ENCODE results near the gene CACHD1. TPM values are rescaled to one million over a fixed set of nuclear protein-coding genes. Genes with fewer than 3 reads are reported as not detected.
A peak's percentile ranks its signal among the peaks of the same experiment; 100 is the strongest.

Gene CACHD1
- polyA plus RNA-seq, 3 donors from 2014 or later: not detected

- no peak for DNase-seq
- H3K4me1 Mint-ChIP-seq: no peaks in the 10 kb centered on the region
- peaks cover 0 to 8% (median 1%) of the 10 kb centered on the region in 3 donors for H3K27me3 Mint-ChIP-seq (ENCODE audit: low read depth in 3 of 3)
- no peaks in the 10 kb centered on the region for H3K36me3 Mint-ChIP-seq
- no peaks in the 10 kb centered on the region for H3K9me3 Mint-ChIP-seq
- H3K4me3 Mint-ChIP-seq: no peak overlapping the region
- no peak overlapping the region for H3K27ac Mint-ChIP-seq
These were observed 11.0 kb upstream of the CACHD1 start for GRCh38 chr1:64458915-64459314.

GRCh38 chr1:64459743-64460142 lies 10.2 kb upstream of the CACHD1 start:
- no peaks in the 10 kb centered on the region for H3K4me1 Mint-ChIP-seq
- H3K36me3 Mint-ChIP-seq: no peaks in the 10 kb centered on the region
- H3K4me3 Mint-ChIP-seq: no peak overlapping the region
- DNase-seq: no peak
- H3K27me3 Mint-ChIP-seq (ENCODE audit: low read depth in 3 of 3): peaks cover 0 to 8% (median 1%) of the 10 kb centered on the region in 3 donors
- no peak overlapping the region for H3K27ac Mint-ChIP-seq
- no peaks in the 10 kb centered on the region for H3K9me3 Mint-ChIP-seq

- Mint-ChIP-seq H3K36me3 (no peaks in the 10 kb centered on the region), H3K4me1 (peaks cover 9% of the 10 kb centered on the region in 2 donors), H3K27me3 (ENCODE audit: low read depth in 3 of 3) (peaks cover 6 to 16% (median 9%) of the 10 kb centered on the region in 3 donors), H3K27ac (no peak overlapping the region), H3K9me3 (peaks cover 0 to 2% (median 0%) of the 10 kb centered on the region in 6 donors), H3K4me3 (no peak overlapping the region)
- DNase-seq: no peak
These were observed 3.9 kb upstream of the CACHD1 start for GRCh38 chr1:64466033-64466432.

- Mint-ChIP-seq H3K36me3 (no peaks in the 10 kb centered on the region), H3K4me3 (peak overlapping the region in 3 of 5 donors; percentile 8 to 34 (median 8)), H3K27me3 (ENCODE audit: low read depth in 3 of 3) (peaks cover 8 to 28% (median 20%) of the 10 kb centered on the region in 3 donors), H3K9me3 (peaks cover 0 to 5% (median 0%) of the 10 kb centered on the region in 6 donors), H3K4me1 (peaks cover 11 to 23% of the 10 kb centered on the region in 2 donors), H3K27ac (no peak overlapping the region)
- DNase-seq: no peak
These were observed 583 bp upstream of the CACHD1 start for GRCh38 chr1:64469116-64469976.

- H3K9me3 Mint-ChIP-seq: peaks cover 0 to 7% (median 0%) of the 10 kb centered on the region in 6 donors
- H3K4me1 Mint-ChIP-seq: peaks cover 11 to 23% of the 10 kb centered on the region in 2 donors
- DNase-seq: no peak
- no peak overlapping the region for H3K27ac Mint-ChIP-seq
- peaks cover 8 to 28% (median 20%) of the 10 kb centered on the region in 3 donors for H3K27me3 Mint-ChIP-seq (ENCODE audit: low read depth in 3 of 3)
- no peaks in the 10 kb centered on the region for H3K36me3 Mint-ChIP-seq
- H3K4me3 Mint-ChIP-seq: peak overlapping the region; percentile 49 to 73 (median 65)
These were observed 812 bp downstream of the CACHD1 start for GRCh38 chr1:64470665-64471217.

GRCh38 chr1:64471218-64472039 lies 1.5 kb downstream of the CACHD1 start:
- Mint-ChIP-seq H3K9me3 (peaks cover 0 to 7% (median 0%) of the 10 kb centered on the region in 6 donors), H3K36me3 (no peaks in the 10 kb centered on the region), H3K27me3 (ENCODE audit: low read depth in 3 of 3) (peaks cover 8 to 28% (median 20%) of the 10 kb centered on the region in 3 donors), H3K4me3 (peak overlapping the region; percentile 18 to 73 (median 65)), H3K27ac (no peak overlapping the region), H3K4me1 (peaks cover 11 to 23% of the 10 kb centered on the region in 2 donors)
- no peak for DNase-seq

- no peaks in the 10 kb centered on the region for H3K36me3 Mint-ChIP-seq
- H3K27ac Mint-ChIP-seq: no peak overlapping the region
- peaks cover 11 to 23% of the 10 kb centered on the region in 2 donors for H3K4me1 Mint-ChIP-seq
- DNase-seq: no peak
- peaks cover 8 to 28% (median 18%) of the 10 kb centered on the region in 3 donors for H3K27me3 Mint-ChIP-seq (ENCODE audit: low read depth in 3 of 3)
- H3K9me3 Mint-ChIP-seq: peaks cover 0 to 7% (median 0%) of the 10 kb centered on the region in 6 donors
- peak overlapping the region in 1 of 5 donors; percentile 64 for H3K4me3 Mint-ChIP-seq
These were observed 2.1 kb downstream of the CACHD1 start for GRCh38 chr1:64472040-64472376.

- Mint-ChIP-seq H3K4me3 (no peak overlapping the region), H3K36me3 (no peaks in the 10 kb centered on the region), H3K9me3 (peaks cover 0 to 6% (median 0%) of the 10 kb centered on the region in 6 donors), H3K27ac (no peak overlapping the region), H3K4me1 (peaks cover 11 to 23% of the 10 kb centered on the region in 2 donors), H3K27me3 (ENCODE audit: low read depth in 3 of 3) (peaks cover 8 to 28% (median 17%) of the 10 kb centered on the region in 3 donors)
- DNase-seq: no peak
These were observed 2.9 kb downstream of the CACHD1 start for GRCh38 chr1:64472805-64473204.

- peaks cover 0 to 6% (median 0%) of the 10 kb centered on the region in 6 donors for H3K9me3 Mint-ChIP-seq
- no peak overlapping the region for H3K4me3 Mint-ChIP-seq
- H3K27ac Mint-ChIP-seq: no peak overlapping the region
- H3K36me3 Mint-ChIP-seq: no peaks in the 10 kb centered on the region
- H3K27me3 Mint-ChIP-seq (ENCODE audit: low read depth in 3 of 3): peaks cover 8 to 31% (median 12%) of the 10 kb centered on the region in 3 donors
- DNase-seq: no peak
- H3K4me1 Mint-ChIP-seq: peaks cover 11 to 23% of the 10 kb centered on the region in 2 donors
These were observed 3.4 kb downstream of the CACHD1 start for GRCh38 chr1:64473367-64473766.

GRCh38 chr1:64474133-64474532 lies 4.2 kb downstream of the CACHD1 start:
- peaks cover 9 to 23% of the 10 kb centered on the region in 2 donors for H3K4me1 Mint-ChIP-seq
- DNase-seq: no peak
- peaks cover 6 to 24% (median 10%) of the 10 kb centered on the region in 3 donors for H3K27me3 Mint-ChIP-seq (ENCODE audit: low read depth in 3 of 3)
- no peaks in the 10 kb centered on the region for H3K36me3 Mint-ChIP-seq
- H3K4me3 Mint-ChIP-seq: no peak overlapping the region
- peaks cover 0 to 6% (median 0%) of the 10 kb centered on the region in 6 donors for H3K9me3 Mint-ChIP-seq
- H3K27ac Mint-ChIP-seq: no peak overlapping the region

GRCh38 chr1:64474665-64475439 lies 4.9 kb downstream of the CACHD1 start:
- peaks cover 0 to 6% (median 0%) of the 10 kb centered on the region in 6 donors for H3K9me3 Mint-ChIP-seq

GRCh38 chr1:64476251-64476952 lies 6.5 kb downstream of the CACHD1 start:
- H3K36me3 Mint-ChIP-seq: no peaks in the 10 kb centered on the region
- DNase-seq: no peak
- H3K9me3 Mint-ChIP-seq: peaks cover 0 to 6% (median 0%) of the 10 kb centered on the region in 6 donors
- peaks cover 2 to 16% (median 14%) of the 10 kb centered on the region in 3 donors for H3K27me3 Mint-ChIP-seq (ENCODE audit: low read depth in 3 of 3)
- H3K27ac Mint-ChIP-seq: no peak overlapping the region
- H3K4me1 Mint-ChIP-seq: peaks cover 1 to 10% of the 10 kb centered on the region in 2 donors
- H3K4me3 Mint-ChIP-seq: no peak overlapping the region

More at GRCh38 chr1:64474665-64475439, 4.9 kb downstream of the CACHD1 start:
- Mint-ChIP-seq H3K4me1 (peaks cover 5 to 18% of the 10 kb centered on the region in 2 donors), H3K36me3 (no peaks in the 10 kb centered on the region), H3K27me3 (ENCODE audit: low read depth in 3 of 3) (peaks cover 2 to 19% (median 10%) of the 10 kb centered on the region in 3 donors), H3K4me3 (no peak overlapping the region), H3K27ac (no peak overlapping the region)
- DNase-seq: no peak
